ENCODE results near the gene NATD1. TPM values are rescaled to one million over a fixed set of nuclear protein-coding genes. Genes with fewer than 3 reads are reported as not detected.

NATD1 gene
- total and polyA plus RNA-seq, 9 of the 15 experiments (the other 6 are each of a cell fraction or from before 2014, with no cell fraction given): 0.24 to 5.4 (median 1.6) TPM

DNA sequence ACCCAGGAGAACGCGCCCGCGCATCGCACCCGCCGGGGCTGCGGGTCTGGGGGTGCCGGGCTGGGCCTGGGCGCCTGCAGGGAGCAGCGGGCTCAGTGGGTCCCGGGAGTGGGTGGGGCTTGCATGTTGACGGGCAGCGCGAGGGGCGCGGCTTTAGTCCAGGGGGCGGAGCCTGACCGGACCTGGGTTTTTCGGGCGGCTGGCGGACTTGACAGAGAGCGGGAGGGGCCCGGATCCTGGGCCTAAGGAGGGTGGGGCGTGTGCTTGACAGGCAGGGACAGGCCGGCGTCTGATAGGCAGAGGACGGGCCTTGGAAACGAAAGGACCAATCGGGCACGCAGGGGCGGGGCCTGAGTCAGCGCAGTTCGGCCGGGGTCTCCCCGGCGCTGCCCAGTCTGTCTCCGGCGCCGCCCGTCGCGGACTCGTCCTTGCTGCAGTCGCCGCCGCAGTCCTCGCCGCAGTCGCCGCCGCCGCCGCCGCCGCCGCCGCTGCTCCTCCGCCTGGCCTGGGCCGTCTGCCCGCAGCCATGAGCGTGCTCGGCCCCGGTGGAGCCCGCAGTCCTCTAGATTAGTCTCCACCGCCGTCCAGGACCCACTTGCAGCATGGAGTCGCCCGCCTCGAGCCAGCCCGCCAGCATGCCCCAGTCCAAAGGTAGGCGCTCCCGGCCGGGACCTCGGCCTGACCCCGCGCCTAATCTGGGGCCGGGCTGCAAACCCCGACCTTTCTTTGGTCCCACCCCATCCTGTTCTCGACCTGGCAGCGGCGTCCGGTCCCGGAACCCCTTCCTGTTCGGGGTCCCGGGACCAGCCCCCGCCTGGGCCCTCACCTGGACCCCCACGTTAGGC, 31.3 kb upstream of the NATD1 start, which contains the start of gene MAP2K3 (continued):
- TF ChIP-seq JUN (IDR thresholded peaks at IDR 0.05; ENCODE audit: borderline replicate concordance, low read depth, low read length): no peak
- no peak for TF ChIP-seq JUN (CRISPR knock-in tag; IDR thresholded peaks at IDR 0.05; ENCODE audit: borderline replicate concordance)
- TF ChIP-seq CC2D1A (IDR thresholded peaks at IDR 0.05): peak; percentile 54; the same call in 1 of the 2 replicates

DNA sequence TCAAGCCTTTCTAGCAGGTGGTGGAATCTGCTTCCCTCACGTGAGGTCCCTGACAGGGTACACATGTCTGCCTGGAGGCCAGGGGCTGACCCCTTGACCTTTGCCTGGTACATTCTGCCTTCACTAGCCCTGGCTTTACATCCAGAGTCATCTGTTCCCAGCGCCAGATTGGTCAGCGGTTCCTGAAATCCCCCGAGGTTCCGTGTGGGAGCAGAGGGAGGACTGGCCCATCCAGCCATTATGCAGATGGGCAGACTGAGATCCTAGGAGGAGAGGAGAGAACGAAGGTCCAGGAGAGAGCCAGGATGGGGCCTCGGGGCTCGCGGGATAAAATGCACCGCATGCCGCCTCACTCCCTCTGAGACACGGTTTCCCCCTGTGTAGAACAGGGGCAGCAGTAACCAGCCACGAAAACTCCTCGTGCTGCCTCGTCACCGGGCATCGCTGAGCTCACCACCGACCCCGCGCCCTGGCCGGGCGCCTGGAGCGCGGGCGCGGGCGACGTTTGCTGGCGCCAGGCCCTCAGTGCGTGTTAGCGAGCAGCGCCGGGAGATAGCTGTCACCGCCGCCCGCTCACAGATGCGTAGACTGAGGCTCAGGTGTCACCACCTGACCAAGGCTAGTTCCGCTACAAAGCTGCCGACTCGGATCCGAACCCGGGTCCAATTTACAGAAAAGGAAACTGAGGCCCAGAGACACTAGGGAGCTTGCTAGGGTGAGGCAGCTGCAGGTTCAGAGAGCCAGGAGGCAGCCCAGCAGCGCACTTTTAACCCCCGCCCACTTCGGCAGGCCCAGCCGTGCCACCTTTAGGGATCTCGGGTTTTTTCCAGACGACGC, 30.5 kb upstream of the NATD1 start:
- Histone ChIP-seq H3K9ac (ENCODE audit: insufficient read depth in 1 of 2, low read depth in 2 of 2, low read length in 2 of 2) (peak overlapping the region in 1 of 2 experiments; percentile 87; a peak in 2 of 4 replicates), H3K9me3 (replicated peaks; ENCODE audit: control insufficient read depth, insufficient read depth, low read depth, low read length) (no peaks in the 10 kb centered on the region), H3K36me3 (ENCODE audit: control insufficient read depth, insufficient read depth, low read length) (no peaks in the 10 kb centered on the region), H3K4me1 (replicated peaks in 1 of 2; ENCODE audit: control insufficient read depth in 2 of 2, insufficient read depth in 2 of 2, low read length in 2 of 2) (peaks cover 14 to 53% of the 10 kb centered on the region in 2 experiments; a peak in 4 of 5 replicates), H3K27ac (ENCODE audit: extremely low read depth, low read depth, low read length) (no peak overlapping the region), H3K9me1 (ENCODE audit: control insufficient read depth, insufficient read depth, low read length) (no peaks in the 10 kb centered on the region), H3K27me3 (ENCODE audit: control insufficient read depth in 2 of 2, insufficient read depth in 2 of 2, low read length in 2 of 2) (no peaks in the 10 kb centered on the region), H3K4me2 (ENCODE audit: insufficient read depth, low read length) (peak overlapping the region; percentile 51), H4K20me1 (replicated peaks; ENCODE audit: control insufficient read depth, insufficient read depth, low read length) (no peaks in the 10 kb centered on the region; the same call in 1 of the 2 replicates), H3K79me2 (ENCODE audit: control insufficient read depth, insufficient read depth, low read length) (peaks cover 41% of the 10 kb centered on the region), H3K4me3 (peak overlapping the region; percentile 68), H2AFZ (ENCODE audit: low read depth, low read length) (peak overlapping the region; percentile 75)
- FAIRE-seq: no peak
- in situ Hi-C loops (cut with MboI) (loop anchor here (25.0 kb wide), 1 partner anchor 779 kb away; no protein-coding TSS in a partner anchor), intact Hi-C loops (cut with micrococcal nuclease) (loop anchor here (5.0 kb wide), 1 partner anchor 169 kb away; no protein-coding TSS in a partner anchor)
- TSS peak; percentile 94 for BruUV-seq (replicated peaks)
- ATAC-seq: peak; percentile 9; the same call in 2 of the 3 replicates
- WGBS (ENCODE audit: insufficient coverage, low coverage, missing lambda C conversion rate): 28% methylated on average over 36 of the region's 49 CpGs
- ChIA-PET POLR2A (no interaction called here), CTCF (ENCODE audit: low intra/inter-chr PET ratio) (no interaction called here)
- DNase-seq (ENCODE audit: extremely low read depth in 1 of 4, low spot score in 3 of 4): no peak
- TF ChIP-seq HMGN3 (IDR thresholded peaks at IDR 0.05; ENCODE audit: borderline replicate concordance, extremely low read depth, insufficient read length, low read depth, low read length) (peak; percentile 5), BCOR (IDR thresholded peaks at IDR 0.05) (peak; percentile 34; the same call in 1 of the 2 replicates), PML (IDR thresholded peaks at IDR 0.05; ENCODE audit: low read length) (0 out of 2 replicates have a peak, but pooled peaks have one; percentile 26), TBP (optimal IDR thresholded peaks at IDR 0.05; ENCODE audit: low read depth, low read length) (peak; percentile 11), RBM25 (IDR thresholded peaks at IDR 0.05; ENCODE audit: low read depth, low read length, severe bottlenecking) (peak; percentile 49)
- TF ChIP-seq, protein P1, sequence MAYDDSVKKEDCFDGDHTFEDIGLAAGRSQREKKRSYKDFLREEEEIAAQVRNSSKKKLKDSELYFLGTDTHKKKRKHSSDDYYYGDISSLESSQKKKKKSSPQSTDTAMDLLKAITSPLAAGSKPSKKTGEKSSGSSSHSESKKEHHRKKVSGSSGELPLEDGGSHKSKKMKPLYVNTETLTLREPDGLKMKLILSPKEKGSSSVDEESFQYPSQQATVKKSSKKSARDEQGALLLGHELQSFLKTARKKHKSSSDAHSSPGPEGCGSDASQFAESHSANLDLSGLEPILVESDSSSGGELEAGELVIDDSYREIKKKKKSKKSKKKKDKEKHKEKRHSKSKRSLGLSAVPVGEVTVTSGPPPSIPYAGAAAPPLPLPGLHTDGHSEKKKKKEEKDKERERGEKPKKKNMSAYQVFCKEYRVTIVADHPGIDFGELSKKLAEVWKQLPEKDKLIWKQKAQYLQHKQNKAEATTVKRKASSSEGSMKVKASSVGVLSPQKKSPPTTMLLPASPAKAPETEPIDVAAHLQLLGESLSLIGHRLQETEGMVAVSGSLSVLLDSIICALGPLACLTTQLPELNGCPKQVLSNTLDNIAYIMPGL (CRISPR knock-in tag; IDR thresholded peaks at IDR 0.05): no peak
- TF ChIP-seq, protein P2, sequence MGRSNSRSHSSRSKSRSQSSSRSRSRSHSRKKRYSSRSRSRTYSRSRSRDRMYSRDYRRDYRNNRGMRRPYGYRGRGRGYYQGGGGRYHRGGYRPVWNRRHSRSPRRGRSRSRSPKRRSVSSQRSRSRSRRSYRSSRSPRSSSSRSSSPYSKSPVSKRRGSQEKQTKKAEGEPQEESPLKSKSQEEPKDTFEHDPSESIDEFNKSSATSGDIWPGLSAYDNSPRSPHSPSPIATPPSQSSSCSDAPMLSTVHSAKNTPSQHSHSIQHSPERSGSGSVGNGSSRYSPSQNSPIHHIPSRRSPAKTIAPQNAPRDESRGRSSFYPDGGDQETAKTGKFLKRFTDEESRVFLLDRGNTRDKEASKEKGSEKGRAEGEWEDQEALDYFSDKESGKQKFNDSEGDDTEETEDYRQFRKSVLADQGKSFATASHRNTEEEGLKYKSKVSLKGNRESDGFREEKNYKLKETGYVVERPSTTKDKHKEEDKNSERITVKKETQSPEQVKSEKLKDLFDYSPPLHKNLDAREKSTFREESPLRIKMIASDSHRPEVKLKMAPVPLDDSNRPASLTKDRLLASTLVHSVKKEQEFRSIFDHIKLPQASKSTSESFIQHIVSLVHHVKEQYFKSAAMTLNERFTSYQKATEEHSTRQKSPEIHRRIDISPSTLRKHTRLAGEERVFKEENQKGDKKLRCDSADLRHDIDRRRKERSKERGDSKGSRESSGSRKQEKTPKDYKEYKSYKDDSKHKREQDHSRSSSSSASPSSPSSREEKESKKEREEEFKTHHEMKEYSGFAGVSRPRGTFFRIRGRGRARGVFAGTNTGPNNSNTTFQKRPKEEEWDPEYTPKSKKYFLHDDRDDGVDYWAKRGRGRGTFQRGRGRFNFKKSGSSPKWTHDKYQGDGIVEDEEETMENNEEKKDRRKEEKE (IDR thresholded peaks at IDR 0.05; ENCODE audit: borderline replicate concordance in 1 of 2, control insufficient read depth in 1 of 2, low read depth in 2 of 2, low read length in 1 of 2): no peak

Data from K562 (cell line).